Activated CD4-positive, CD25-positive, alpha-beta regulatory T cell treated with anti-CD3 and anti-CD28 coated beads, Interleukin-2, amount 50 U/mL, for 24 hours (primary cell): ENCODE measurements around the gene PRSS56.

Experiments used
- ATAC-seq, 2 donors: fragments of 150-1000 bp; cut with Tn5 transposase; one replicate each; pipeline ENCODE4 v1.10.0; 2021; ENCODE audit warnings: mild to moderate bottlenecking in 1 of 2, moderate library complexity in 1 of 2

The PRSS56 gene

DNA sequence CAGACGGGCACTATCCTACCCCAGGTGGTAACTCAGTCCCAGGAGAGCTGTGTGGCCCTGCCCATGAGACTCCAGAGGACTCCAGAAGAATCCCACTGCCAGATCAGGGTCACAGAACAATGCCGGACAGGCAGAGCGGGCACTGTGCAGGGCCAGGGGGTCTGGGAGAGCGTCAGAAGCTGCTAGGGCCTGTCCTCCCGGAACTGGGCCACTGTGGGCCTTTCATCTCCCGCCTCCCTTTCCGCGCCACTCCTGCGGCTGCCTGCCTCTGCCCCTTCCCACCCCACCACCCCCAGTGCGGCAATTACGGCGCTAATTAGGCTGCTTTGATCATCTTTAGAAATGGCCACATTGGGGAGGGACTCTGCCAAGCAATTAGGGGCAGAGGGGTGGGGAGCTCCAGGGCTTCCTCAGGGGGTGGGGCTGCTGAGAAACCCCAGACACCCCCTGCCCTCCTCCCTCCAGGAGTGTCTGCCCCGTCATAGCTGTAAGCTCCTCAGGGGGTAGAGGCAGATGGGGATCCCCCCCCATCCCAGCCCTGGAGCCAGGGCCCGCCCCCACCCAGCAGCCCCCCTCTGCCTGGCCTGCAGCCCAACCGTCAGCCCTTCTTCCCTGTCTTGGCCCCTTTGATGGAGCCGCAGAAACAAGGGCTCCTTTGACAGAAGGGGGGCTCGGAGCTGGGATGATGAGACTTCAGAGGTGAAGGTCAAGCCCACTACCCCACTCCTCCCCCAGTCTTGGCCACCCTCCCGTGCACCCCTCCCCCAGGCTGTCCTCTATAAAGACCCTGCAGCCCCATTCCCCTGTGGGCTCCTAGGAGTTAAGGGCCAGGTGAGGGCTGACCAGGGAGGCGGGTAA is at the start of gene PRSS56:
PRSS56 (plus strand) TSS at position 808 of the 858 bp plus-strand sequence. CDS start 211 bp downstream, outside the sequence.
- no peak for ATAC-seq

DNA sequence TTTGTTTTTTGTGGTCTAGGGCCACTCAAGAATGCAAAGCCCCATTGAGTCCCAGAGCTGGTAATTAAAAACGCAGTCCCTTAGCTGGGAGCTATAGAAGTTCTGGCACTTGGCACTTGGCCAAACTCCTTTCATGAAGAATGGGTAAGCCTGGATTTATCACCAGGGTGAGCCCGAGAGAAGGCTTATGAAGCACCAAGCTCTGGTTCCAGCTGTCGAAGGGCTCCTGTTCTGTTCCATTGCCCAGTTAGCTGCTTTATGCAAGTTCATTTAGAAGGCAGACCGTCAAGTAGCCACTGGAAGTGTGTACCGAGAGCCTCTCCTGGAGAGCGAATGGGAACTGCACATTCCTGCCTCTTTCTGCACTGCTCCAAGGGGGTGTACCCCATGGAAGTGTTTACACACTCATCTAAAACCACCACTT is 46.7 kb upstream of the PRSS56 start:
- ATAC-seq = no peak

DNA sequence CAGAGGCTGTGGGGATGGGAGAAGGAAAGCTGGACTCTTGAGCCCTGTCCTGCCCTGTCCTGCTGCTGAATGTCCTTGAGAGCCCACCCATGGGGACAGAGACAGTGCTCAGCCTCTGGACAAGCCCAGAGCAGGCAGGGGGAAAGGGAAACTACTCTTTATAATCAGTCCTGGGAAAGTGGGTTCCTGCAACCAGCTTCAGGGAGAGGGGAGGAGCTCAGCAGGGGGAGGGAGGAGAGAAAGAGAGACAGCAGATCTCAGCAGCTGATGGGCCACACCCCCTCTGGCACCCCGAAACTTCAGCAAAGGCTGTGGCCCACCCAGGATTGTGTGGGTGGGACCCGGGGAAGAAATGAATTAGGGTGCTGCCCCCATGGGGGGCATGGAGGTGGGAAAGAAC is 44.1 kb upstream of the PRSS56 start:
- ATAC-seq = no peak

DNA sequence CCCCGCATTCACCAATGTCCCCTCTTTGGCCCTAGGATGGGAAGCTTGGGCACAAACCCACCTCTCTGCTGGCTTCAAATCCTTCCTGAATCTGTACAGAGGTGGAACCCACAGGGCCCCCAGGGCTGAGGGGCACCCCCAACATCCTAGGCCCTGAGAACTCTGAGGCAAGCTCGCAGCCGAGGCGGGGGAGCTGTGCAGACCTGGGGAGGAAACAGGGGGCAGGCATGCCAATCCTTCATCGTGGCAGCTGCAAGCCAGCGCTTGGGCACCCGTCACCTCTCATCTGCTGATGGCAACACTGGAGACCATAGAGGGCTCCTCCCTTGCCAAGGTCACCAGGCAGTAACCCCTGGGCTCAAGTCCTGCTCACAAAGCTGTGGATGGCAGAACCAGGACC is 43.4 kb upstream of the PRSS56 start:
- ATAC-seq = no peak

DNA sequence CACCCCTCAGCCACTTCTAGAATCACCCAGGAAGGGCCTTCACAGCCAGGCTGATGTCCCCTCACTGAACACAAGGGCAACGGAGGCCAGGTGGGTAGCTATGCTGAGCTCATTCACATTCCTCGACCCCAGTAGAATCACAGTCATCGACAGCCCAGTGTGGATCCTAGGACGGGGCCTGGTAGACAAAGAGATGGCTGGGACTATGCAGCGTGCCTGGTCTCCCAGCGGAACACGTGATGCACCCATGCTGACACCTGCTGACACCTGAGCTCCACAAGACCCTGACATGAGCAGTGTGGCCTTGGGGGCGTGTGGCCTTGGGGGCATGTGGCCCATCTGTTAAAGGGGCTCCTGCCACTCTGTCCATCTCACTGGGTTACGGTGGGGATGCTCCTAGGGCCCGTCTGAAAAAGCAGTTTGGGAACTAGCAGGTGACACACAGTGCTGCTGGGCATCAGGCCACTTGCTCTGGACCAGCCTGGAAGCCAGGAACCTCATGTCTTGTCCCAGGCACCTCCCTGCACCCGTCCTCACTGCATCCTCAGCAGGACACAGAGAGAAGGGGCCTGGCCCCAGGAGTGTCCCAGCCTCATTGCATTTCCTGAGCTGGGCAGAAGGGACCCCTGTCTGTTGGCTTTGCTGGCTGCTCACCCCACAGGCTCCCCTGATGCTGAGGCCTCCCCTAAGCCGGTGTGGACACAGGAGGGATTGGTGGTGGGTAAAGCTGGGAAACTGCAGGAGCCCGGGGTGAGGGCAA is 42.3 kb upstream of the PRSS56 start:
- ATAC-seq = no peak

DNA sequence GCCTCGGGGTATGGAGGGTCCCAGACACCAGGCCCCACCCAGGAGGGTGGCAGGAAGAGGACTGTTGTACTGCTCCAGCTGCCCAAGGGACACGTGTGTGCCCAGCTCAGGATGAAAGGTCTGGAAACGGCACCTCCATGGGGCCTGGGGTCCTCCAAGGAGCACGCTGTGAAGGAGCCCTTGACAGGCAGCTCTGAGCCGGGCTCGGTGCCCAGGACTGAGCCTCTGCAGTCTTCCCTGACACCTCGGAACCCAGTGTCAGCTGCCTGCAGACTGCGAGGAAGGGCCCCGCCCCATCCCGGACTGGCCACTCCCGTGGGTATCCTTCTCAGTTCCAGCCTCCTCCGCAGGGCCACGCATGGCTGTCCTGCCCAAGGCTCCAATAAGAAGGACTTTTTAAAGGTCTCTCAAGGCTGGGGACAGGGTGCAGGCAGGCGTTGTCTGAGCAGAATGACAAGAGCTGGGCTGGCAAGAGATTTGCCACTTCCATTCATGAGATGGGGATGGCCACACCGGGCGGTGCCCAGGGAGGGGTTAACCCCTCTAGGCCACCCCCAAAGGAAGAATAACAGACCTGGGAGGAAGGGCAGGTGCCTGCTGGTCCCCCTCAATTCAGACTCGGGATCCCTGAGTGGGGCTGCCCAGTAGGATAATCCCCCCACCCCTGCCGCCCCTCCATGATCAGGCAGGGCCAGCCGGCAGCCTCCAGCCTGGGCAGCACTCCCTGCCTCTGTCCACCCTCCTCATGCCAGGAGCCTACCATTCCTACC is 41.4 kb upstream of the PRSS56 start:
- no peak for ATAC-seq

DNA sequence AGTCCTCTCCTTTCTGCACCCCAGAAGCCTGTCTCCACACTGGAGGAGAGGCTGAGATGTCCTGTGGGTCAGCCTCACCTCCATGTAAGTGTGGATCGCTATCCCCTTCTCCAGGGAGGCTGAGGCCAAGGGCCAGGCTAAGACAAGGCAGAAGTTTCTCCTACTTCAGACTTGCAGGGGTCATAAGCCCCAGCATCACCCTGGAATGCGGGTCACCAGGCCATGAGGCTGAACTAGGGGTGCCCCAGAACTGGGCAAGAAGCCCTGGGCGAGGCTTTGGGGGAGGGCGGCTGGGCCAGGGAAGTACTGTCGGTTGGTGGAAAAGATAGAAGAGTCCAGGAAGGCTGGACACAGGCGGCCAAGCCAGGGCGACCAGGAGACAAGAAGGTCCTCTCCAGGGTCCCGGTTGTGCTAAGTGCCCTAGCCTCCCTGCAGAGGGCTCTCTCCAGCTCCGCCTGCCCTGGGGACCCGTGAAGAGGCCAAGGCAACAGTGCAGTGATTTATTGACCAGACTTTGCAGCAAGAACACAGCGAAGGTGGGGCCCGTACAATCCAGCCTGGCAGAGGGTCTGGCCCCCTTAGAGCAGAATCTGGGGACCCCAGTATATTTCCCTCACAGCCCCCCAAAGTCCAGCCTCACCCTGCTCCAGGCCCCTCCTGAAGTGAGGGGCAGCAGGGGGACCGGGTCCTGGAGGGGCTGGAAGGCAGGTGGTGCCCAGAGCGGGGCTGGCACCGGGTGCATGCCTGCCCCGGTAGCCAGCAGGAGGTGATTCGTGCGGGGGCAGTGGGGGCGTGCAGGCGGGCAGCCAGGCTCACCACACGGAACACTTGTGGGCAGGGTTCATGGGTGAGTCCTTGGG is 40.6 kb upstream of the PRSS56 start:
- no peak for ATAC-seq

DNA sequence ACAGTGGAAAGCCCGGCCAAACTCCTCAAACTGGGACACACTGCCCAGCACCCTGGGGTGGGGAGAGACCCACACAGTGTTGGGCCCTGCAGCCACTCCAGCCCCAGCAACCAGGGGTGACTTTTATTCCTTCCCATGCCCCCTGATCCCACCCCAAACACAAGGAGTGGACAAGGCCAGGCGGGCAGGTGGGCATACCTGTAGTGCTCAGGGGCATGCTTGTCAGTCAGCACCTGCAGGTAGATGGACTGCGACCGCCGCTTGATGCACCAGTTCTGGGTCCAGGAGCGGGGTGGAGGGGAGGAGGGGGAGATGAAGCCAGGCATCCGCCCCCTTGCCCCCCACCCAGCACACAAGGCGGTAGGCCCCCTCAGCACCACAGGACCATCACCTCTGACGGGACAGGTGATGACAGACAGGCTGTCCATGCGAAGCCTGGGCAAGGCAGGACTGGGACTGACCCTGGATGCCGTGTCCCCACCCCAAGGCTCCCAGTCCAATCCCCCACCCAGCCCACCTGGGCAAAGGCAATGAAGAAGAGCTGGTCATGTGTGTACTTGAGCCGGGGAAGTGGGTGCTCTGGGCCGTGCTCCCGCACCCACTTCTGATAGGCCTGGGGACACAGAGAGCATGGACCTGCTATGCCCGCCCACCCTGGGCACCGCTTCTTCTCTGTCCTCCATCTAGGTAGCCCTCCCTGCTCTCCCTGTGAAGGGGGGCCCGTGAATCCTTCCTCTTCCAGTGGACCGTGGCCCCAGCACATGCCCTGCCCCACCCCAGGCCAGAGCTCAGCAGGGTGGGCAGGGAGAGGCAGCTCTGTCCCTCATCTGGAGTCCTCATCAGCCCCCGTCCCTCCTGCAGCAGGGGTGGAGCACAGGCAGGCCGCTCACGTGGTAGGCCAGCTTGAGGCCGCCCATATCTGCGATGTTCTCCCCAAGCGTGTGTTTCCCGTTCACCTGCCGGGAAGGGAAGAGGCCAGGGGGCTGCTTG is 39.7 kb upstream of the PRSS56 start:
- no peak for ATAC-seq

DNA sequence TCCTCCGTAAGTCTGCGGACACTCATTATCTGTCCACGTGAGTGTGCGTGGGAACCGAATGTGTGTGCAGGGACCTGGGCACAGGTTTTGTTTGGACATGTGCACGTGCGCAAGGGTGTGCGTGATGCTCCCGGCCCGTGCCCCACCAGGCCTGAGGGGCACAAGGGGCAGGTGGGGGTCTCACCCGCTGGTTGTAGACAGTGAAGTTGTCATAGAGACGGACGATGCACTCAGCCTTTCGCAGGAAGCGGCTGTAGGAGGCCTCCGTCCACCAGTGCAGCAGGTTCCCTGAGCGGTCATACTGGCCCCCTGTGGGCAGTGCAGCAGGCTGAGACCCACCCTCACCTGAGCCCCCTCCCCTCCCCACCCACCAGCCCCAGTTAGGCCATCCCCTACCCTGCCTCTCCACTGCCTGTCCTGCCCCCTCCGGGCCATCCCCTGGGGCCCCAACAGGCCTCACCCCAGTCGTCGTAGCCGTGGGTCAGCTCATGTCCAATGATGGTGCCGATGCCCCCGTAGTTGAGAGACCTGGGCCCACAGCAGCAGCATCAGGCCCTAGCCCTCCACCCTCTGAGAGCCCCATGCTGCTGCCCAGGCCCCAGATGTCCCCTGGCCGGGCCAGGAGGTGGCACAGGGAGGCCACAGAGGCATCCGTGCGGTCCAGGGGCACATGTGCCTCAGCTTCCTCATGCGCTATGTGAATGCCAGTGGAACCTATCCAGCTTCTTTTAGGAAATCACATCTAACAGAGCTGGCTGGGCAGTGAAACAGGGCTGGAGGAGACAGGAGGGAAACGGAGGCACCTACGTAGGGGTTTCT is 38.7 kb upstream of the PRSS56 start:
- ATAC-seq = no peak

DNA sequence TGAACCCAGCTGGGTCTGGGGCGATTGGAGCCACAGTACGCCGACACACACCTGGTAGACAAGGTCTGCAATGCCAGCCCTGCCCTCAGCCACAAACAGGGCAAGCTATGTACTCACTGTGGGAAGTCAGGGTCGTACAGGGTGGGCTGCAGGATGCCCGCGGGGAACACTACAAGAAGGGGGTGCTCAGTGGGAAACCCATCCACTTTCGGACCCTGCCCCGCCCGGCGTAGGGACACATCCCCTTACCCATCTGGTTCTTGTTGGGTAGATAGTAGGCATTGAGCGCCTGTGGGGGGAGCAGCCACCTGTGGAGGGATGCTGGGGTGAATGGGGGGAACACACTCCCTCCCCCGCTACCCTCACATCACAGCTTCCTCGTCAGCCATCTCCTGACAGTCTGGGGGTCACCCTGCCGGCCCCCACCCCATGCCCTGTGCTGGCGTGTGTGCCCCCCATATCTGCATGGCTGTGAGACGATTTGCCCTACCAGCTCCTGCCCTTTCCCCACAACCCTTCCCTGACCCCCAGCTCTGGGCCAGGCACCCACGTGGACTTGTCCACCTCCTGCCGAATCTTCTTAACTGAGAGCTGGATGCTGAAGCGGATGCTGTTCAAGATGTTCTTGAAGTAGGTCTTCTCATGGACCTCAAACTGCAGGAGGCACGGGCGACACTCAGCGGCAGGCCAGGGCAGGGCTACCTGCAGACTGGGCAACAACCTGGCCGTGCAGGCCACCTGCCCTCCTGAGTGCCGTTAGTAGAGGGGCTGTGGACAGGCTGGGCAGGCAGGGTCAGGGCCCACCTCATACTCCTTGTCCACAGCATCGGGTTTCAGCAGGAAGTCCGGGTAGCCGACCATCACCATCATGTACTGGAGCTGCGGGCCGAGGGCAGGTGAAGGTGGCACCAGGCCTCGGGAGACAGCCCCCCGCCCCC is 37.6 kb upstream of the PRSS56 start:
- ATAC-seq = no peak

DNA sequence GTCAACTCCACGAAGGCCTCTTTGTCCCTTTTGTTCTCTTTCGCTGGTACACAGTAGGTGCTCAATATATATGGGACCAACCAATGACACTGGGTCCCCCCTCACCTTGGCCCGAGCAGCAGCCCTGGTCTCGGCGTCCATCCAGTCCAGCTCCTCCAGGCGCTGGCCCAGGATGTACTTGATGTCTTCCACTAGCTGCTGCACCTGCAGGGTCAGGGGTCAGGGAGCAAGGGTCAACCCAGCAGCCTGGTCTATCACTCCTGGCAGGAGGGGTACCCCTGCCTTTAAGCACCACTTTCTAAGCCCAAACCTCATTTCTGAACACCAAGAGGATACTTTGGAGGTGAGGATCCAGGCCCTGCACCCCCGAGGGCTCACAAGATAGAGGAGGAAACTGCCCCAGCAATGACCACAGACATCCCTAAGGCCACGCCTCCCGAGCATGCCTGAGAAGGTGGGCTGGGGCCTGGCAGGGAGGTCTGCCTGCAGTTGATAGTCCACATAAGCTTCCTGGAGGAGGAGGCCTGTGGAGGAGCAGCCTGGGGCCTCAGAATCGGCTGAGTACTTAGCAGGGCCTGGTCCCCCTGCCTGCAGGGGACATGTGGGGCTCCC is 36.8 kb upstream of the PRSS56 start:
- no peak for ATAC-seq

DNA sequence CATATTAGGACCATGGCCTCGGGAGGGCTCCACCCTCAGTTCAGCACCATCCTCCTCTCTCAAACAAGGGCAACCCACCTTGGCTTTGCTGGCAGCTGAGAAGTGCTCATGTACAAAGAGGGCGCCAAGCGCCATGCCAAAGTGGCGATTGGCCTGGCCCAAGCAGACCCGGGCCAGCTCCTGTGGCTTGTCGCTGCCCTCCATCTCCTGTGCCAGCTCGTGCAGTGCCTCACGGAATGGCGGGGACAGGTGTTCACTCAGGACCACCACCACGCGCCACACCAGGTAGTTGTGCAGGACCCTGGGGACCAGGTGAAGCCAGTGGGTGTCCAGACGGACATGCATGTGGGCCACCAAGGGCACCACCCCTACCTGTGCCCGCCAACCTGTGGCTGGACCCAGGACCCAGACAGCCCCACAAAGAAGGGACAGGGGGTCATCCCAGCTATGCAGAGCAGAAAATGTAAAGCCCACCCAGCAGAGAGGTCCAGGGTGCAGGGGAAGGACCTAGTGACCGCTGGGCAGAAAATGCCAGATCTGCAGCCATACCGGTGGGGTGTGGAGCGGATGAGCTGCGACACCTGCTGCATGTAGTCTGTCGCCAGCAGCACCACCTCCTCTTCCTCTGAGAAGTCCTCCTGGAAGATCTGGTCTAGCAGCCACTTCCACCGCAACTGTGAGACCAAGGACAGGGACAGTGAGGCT is 36.1 kb upstream of the PRSS56 start:
- ATAC-seq = no peak

DNA sequence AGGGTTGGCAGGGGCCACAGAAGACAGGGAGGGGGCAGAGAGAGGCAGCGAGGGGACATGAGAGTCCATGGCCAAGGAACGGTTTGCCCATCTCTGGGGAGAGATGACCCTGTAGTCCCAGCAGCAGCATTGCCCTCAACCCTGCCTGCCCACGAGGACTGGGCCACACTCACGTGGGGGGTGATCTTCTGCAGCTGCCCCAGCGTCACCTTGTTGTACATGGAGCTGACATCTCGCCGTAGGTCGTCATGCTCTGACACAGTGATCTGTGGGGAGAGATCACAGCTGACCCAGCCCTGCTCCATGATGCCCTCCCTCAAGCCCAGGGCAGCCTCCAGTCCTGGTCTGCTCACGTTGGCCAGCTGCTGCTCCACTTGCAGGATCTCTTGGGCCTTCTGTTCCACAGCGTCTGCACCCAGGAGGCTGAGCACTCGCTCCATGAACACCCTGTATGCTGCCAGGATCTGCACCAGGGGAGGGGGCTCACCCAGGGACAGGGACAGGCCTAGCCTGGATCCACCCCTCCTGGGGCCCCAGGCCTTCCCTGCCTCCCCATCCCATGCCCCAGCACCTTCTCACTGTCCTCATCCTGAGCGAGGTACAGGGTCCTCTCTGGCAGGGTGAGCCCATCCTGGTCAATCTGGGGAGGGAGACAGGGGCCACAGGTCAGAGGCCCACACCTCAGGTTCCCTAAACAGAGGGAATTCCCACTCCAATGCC is 35.4 kb upstream of the PRSS56 start:
- no peak for ATAC-seq

DNA sequence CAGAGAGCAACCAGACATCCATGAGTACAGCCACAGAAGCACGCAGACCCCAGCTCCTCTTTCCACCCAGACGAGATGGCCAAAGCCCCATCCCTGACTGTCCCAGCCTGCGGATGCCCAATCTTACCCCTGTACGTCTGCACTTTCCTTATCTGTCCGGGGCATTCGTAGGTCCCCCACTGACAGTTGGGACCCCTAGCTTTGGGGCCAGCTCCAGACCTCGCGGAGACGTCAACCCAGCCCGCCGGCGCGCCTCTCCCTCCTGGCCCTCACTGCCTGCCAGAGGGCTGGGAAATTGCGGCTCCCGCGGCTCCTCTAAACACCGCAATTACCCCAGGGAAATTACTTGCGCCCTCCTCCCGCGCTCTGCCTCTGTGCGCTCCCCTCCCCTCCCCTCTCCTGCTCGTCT is 34.8 kb upstream of the PRSS56 start:
- ATAC-seq = no peak

DNA sequence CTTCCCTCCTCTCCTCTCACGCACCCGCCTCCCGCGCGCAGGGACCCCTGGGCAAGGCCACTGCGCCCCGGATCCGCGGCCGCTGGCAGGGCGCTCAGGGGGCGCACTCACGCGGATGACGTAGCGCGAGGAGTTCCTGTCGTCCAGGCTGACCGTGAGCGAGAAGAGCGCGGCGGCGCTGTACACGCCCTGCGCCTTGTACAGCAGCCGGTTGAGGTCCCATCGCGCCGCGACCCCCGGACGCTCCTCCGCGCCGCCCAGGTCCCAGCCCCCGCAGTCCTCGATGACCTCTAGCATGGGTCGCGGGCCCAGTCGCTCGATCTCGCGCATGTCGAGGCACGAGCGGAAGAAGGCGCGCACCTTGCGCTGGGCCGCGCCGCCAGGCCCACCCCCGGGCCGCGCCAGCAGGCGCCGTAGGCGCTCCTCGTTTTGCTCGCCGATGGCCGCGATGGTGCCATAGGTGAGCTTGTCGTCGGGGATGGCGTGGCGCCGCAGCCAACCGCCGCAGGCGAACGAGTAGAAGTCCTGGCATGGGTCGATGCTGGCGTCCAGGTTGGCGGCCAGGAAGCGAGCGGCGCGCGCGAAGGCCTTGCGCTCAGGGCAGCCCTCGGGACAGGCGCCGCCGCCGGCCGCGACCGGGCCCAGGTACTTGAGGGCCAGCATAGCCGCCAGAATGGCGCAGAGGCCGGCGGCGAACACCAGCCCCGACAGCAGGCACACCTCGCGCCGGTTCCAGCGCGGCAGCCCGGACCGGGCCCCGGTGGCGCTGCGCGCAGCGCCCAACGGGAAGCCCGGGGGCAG is 34.2 kb upstream of the PRSS56 start:
- ATAC-seq = no peak
